Testis (tissue), 3 donors: ENCODE data around the gene FLAD1. TPM values are rescaled to one million over a fixed set of nuclear protein-coding genes. Genes with fewer than 3 reads are reported as not detected.

Experiments
- DNase-seq: peaks from one replicate; pipeline ENCODE4 v3.0.0-alpha.2; 2019
- H3K27ac ChIP-seq, 2 donors: fragments of 200-600 bp; sonication (generic); one replicate each; pipeline ENCODE4 v1.5.1; 2019
- H3K27me3 ChIP-seq: fragments of 200-600 bp; sonication (generic); one replicate; pipeline ENCODE4 v1.5.1; 2019
- H3K36me3 ChIP-seq: fragments of 200-600 bp; sonication (generic); one replicate; pipeline ENCODE4 v1.5.1; 2017; ENCODE audit warnings: low read depth; ENCODE audit errors: missing control alignments
- H3K4me1 ChIP-seq: fragments of 200-600 bp; sonication (generic); one replicate; pipeline ENCODE4 v1.5.1; 2019
- H3K4me3 ChIP-seq, 2 donors: fragments of 200-600 bp; sonication (generic); one replicate each; pipeline ENCODE4 v1.5.1; 2017 to 2019
- H3K9me3 ChIP-seq: fragments of 200-600 bp; sonication (generic); one replicate; pipeline ENCODE4 v1.5.1; 2017
- POLR2A ChIP-seq: fragments of 450-650 bp; IDR thresholded peaks from one replicate; pipeline ENCODE4 v1.6.1; 2017; ENCODE audit warnings: antibody characterized with exemption, mild to moderate bottlenecking, moderate library complexity
- WGBS, 2 donors: methylation state at CpG; one replicate each; pipeline ENCODE4 v1.1.5; 2018; 5-methylcytosine and 5-hydroxymethylcytosine counted together
- intact Hi-C: fragments of 100-400 bp; cut with DNase I; formaldehyde crosslinking; loops from one replicate; pipeline ENCODE4 v1.15.1; 2023; ENCODE audit warnings: low total_unique reads
- polyA plus RNA-seq: library from polyadenylated mRNA; stranded (reverse); fragments of 350-450 nt; fragmentation: Illumina TruSeq; extraction: RNeasy Lipid Tissue Mini Kit (QIAGEN cat#74804); gene quantifications from one replicate; pipeline ENCODE4 v1.2.3, GENCODE V29; 2014; ENCODE audit warnings: low read depth, low replicate concordance; ENCODE audit not compliant: insufficient read depth
- total RNA-seq, 2 donors: library from RNA; depleted of rRNA; stranded (reverse); fragments of >200 nt; gene quantifications; one replicate each; pipeline ENCODE4 v1.2.3, GENCODE V29; 2016
- TF ChIP-seq, protein P1 (sequence below), 3 experiments: fragments of 450-650 bp in 2 of 3; fragments of 200-600 bp in 1 of 3; sonication (generic) in 1 of 3; IDR thresholded peaks; one replicate each; pipeline ENCODE4 v1.5.1; 2016 to 2019; ENCODE audit warnings: antibody characterized with exemption in 3 of 3, mild to moderate bottlenecking in 2 of 3, moderate library complexity in 1 of 3

Gene FLAD1
- total and polyA plus RNA-seq, 3 donors from 2014 or later: 26.5 to 46.5 (median 35.0) TPM

- 92 to 100% methylated on average over 7 to 12 of the region's 12 CpGs for WGBS, 2 donors
- no peak overlapping the region for H3K4me3 ChIP-seq
- no peak for TF ChIP-seq POLR2A
- TF ChIP-seq, protein P1, sequence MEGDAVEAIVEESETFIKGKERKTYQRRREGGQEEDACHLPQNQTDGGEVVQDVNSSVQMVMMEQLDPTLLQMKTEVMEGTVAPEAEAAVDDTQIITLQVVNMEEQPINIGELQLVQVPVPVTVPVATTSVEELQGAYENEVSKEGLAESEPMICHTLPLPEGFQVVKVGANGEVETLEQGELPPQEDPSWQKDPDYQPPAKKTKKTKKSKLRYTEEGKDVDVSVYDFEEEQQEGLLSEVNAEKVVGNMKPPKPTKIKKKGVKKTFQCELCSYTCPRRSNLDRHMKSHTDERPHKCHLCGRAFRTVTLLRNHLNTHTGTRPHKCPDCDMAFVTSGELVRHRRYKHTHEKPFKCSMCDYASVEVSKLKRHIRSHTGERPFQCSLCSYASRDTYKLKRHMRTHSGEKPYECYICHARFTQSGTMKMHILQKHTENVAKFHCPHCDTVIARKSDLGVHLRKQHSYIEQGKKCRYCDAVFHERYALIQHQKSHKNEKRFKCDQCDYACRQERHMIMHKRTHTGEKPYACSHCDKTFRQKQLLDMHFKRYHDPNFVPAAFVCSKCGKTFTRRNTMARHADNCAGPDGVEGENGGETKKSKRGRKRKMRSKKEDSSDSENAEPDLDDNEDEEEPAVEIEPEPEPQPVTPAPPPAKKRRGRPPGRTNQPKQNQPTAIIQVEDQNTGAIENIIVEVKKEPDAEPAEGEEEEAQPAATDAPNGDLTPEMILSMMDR (IDR thresholded peaks at IDR 0.05): no peak
- intact Hi-C loops: no loop called here
- H3K27ac ChIP-seq: no peak overlapping the region
- no peak for DNase-seq
- H3K27me3 ChIP-seq: no peaks in the 10 kb centered on the region
- no peaks in the 10 kb centered on the region for H3K36me3 ChIP-seq
- H3K4me1 ChIP-seq: peaks cover 34% of the 10 kb centered on the region
- H3K9me3 ChIP-seq: no peaks in the 10 kb centered on the region
Observed at GRCh38 chr1:155009221-155009711, 26.1 kb downstream of the FLAD1 start.

DNA sequence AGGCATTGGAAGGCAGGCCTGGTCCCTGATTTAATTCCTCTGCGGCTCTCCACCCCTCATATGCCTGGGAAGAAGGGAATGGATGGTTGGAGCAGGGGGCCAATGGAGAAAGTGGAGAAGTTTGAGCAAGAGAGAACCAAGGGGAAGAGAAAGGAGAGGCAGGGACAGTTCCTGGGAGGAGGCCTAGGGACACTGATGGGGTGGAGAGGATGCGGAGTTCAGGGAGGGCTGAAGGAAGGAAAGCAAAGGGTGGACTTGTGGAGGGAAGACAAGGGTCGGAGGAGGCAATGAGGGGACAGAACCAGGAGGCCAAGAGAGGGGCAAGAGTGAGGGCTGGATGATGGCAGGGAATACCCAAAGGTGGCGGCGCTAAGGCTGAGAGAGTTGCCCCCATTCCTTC is 26.6 kb downstream of the FLAD1 start:
- no peak for DNase-seq
- intact Hi-C loops: no loop called here
- 93 to 95% methylated on average over 5 of the region's 5 CpGs for WGBS, 2 donors
- TF ChIP-seq, protein P1 (IDR thresholded peaks at IDR 0.05): no peak
- TF ChIP-seq POLR2A: no peak
- no peaks in the 10 kb centered on the region for H3K27me3 ChIP-seq
- H3K36me3 ChIP-seq: no peaks in the 10 kb centered on the region
- peak overlapping the region in 1 of 2 donors; percentile 19 for H3K27ac ChIP-seq
- H3K4me3 ChIP-seq: no peak overlapping the region
- H3K9me3 ChIP-seq: no peaks in the 10 kb centered on the region
- peaks cover 30% of the 10 kb centered on the region for H3K4me1 ChIP-seq

GRCh38 chr1:155010211-155010918 is 27.2 kb downstream of the FLAD1 start:
- no peak overlapping the region for H3K4me3 ChIP-seq
- no peak for DNase-seq
- peak overlapping the region in 1 of 2 donors; percentile 19 for H3K27ac ChIP-seq
- intact Hi-C loops: no loop called here
- H3K36me3 ChIP-seq: no peaks in the 10 kb centered on the region
- WGBS, 2 donors: 68 to 69% methylated on average over 11 of the region's 11 CpGs
- peaks cover 23% of the 10 kb centered on the region for H3K4me1 ChIP-seq
- TF ChIP-seq POLR2A: no peak
- TF ChIP-seq, protein P1 (IDR thresholded peaks at IDR 0.05): no peak
- H3K9me3 ChIP-seq: no peaks in the 10 kb centered on the region
- H3K27me3 ChIP-seq: no peaks in the 10 kb centered on the region

DNA sequence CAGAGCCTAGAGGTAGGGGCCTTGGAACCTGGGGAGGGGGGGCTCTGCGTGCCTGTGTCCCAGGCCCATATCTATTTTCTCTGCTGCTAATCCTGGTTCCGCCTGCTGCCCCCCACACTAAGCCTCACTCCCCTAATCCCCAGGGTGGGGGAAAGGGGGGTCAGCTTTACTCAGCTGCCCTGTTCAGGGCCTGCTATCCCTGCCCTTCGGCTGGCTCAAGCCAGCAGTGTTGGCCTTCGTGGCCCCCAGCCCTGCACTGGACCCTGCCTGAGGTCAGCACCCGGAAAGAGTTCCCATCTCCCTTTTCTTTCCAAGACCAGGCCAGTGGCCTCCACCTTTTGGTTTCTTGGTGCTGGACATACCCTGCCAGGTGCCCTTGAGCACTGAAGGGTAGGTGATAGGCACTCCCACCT is 27.9 kb downstream of the FLAD1 start:
- WGBS, 2 donors: 57 to 67% methylated on average over 5 of the region's 5 CpGs
- no peak for DNase-seq

More for the DNA sequence above, 27.9 kb downstream of the FLAD1 start:
- no peak overlapping the region for H3K4me3 ChIP-seq
- no peak overlapping the region for H3K27ac ChIP-seq
- TF ChIP-seq POLR2A: no peak
- TF ChIP-seq, protein P1 (IDR thresholded peaks at IDR 0.05): no peak
- no peaks in the 10 kb centered on the region for H3K9me3 ChIP-seq
- intact Hi-C loops: no loop called here
- no peaks in the 10 kb centered on the region for H3K27me3 ChIP-seq
- peaks cover 22% of the 10 kb centered on the region for H3K4me1 ChIP-seq
- no peaks in the 10 kb centered on the region for H3K36me3 ChIP-seq
